Measurements from ENCODE around the gene TBC1D24.
A peak's percentile ranks its signal among the peaks of the same experiment; 100 is the strongest.
"Not testable (repeated sequence)": the region's sequence is repeated elsewhere in the genome, so short reads cannot be mapped to it uniquely, and the experiment has no call there.

TBC1D24 gene

DNA sequence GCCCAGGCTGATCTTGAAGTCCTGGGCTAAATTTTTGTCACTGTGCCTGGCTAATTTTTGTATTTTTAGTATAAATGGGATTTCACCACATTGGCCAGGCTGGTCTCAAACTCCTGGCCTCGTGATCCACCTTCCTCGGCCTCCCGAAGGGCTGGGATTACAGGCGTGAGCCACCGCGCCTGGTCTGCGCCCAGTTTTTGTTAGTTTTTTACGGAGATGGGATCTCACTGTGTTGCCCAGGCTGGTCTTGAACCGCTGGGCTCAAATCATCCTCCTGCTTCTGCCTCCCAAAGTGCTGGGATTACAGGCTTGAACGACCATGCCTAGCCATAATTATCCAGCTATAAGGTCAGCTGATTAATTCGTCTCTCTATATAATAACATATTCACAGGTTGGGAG lies 59.0 kb downstream of the TBC1D24 start:
- no peak for DNase-seq

DNA sequence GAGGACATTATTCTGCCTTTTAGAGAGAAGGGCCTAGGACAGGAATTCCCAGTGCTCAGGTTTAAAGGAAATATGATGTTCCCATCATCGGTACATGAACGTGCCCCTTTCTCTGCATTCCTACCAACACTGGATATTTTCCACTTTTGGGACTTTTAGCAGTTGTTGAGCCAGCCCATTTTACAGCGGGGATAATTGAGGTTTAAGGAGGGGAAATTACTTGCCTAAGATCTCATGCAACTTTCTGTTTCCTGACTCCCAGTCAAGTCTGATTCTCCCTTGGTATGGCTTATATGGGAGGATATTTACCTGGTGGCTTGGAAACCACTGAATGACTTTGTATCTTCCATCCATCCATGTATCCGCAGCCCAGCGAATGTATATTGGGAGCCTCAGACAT lies 59.4 kb downstream of the TBC1D24 start:
- not testable (repeated sequence) for DNase-seq

DNA sequence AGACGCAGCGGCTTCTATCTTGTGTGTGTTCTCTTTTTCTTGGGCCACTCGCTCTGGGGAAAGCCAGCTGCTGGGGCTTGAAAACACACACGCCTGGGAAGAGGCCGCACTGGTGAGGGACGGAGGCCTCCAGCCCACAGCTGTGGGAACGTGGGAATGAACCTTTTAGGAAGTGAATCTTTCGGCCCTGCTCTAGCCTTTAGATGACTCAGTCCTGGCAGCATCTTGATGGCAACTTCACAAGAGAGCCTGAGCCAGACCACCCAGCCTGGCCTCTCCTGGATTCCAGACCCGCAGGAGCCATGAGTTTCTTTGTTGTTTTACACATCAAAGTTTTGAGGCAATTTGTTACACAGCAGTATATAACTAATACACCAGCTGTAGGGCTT lies 60.7 kb downstream of the TBC1D24 start:
- no peak for DNase-seq

DNA sequence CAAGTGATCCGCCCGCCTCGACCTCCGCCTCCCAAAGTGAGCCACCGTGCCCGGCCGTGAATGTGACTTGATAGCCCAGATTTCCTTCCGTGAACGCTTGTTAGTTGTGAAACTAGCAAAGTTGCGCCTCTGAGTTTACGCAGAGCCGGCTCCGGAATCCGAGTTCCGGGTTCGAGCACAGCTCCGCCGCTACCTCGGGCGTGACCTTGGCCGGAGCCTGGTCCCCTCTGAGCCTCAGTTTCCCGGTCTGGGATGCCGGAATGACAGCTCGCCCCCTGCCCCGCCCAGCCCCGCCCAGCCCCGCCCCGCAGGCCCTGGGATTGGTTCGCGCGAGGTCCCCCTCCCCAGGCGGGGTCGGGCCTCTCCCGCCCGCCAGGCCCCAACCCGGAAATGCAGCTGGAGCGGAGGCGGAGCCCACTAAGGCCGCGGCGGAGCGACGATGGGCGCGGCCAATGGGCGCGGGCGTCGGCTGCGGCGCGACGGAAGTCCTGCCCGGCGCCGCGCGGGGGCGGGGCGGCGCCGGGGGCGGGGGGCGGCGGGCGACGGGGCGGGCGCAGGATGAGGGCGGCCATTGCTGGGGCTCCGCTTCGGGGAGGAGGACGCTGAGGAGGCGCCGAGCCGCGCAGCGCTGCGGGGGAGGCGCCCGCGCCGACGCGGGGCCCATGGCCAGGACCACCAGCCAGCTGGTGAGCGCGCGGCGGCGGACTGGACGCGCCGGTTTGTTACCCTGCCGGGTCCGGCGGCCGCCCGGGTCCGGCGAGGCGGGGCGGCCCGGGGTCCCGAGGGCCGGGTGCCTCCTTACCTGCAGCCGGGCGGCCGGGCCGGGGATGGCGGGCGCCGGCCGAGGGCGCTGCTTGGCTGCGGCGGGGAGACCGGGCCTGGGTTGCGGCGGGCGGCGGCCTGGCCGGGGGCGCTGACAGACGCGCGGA lies 62.8 kb downstream of the TBC1D24 start, which contains the start of gene PDPK1:
PDPK1 (plus strand) TSS at position 571 of the 929 bp plus-strand sequence; CDS start at position 663, 92 bp downstream.
- peak; percentile 88 to 92 for DNase-seq

DNA sequence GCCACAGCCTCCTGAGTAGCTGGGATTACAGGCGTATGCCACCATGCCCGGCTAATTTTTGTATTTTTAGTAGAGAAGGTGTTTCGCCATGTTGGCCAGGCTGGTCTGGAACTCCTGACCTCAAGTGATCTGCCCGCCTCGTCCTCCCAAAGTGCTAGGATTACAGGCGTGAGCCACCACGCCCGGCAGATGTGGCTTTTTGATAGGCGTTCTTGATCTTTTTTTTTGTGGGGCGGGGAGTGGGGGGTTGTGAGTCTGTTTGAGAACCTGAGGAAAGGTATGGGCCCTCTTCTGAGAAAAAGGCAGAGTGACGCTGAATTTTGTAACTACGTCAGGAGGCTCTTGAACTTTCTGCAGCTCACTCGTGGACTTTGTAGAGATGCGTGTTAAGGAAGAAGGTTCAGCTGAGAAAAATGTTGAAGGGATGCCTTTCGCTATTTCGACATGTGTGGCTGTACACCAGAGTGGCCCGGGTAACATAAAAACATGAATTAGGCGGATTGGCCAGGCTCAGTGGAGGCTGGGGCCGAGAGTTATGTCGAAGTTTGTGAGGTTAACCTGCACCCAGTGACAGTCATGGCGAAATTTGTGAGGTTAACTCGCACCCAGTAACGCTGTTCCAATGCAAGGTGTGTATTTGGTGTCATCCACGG lies 64.4 kb downstream of the TBC1D24 start:
- not testable (repeated sequence) for DNase-seq

DNA sequence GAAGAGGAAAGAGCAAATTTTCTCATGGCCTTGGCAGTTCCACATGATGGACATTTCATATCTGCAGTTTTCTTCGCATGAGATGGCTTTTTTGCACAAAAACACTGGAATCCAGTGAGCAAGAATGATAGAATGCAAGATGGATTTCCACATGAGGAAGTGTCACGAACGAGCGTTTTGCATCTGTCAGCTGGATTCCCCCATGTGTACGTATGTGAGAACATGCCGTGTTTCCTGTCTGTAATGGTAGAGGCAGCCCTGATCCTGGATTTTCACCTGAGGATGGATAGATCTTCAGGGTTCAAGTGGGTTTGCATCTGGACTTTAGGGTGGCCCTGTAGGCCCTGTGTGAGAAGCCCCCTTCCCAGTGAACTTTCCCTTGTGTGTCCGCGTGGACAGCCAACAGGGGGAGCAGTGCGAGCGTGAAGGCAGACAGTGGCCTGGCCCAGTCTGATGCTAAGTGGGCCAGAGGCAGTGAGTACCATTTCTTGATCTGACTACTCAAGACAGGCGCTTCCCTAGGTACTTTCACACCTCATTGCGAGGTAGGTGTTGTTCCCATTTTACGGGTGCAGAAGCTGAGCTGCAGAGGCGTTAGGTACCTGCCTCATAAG lies 65.0 kb downstream of the TBC1D24 start:
- peak; percentile 28 to 37 for DNase-seq

DNA sequence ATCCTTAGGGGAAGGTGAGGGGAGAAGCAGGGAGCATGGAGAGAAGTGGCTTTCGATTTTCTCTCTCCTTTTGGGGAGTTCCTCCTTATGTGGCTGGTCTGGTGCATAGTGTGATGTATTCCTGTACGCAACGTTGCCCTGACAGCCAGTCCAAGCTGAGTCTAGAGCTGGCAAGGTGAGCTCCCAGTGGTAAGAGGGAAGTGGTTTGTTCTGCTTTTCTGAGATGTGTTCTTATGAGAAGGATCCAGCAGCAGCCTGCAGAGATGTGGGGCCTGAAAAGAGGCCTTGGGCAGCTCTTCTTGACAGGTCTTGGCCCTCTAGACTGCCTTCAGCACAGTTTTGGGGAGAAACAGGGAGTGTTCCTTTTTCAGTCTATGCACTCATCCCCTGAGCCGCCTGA lies 66.0 kb downstream of the TBC1D24 start:
- not testable (repeated sequence) for DNase-seq

DNA sequence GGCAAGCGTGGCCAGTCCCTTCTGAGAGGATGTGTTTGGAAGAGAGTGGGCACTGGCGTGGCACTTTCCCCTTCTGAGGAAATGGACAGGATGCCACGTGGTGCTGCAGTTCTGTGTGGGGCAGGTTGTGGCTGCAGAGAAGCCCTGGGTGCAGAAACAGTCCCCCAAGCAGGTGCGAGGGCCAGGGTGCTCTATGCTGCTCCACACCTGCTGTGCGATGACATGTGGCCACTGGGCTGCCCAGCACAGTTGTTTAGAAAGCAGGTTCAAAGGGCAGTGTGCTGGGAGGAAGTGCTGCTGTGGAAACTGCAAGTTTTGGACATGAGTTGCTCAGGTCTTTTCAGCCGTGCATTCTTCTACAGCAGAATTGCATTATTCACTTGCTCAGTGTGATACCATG lies 66.5 kb downstream of the TBC1D24 start:
- DNase-seq: not testable (repeated sequence)

DNA sequence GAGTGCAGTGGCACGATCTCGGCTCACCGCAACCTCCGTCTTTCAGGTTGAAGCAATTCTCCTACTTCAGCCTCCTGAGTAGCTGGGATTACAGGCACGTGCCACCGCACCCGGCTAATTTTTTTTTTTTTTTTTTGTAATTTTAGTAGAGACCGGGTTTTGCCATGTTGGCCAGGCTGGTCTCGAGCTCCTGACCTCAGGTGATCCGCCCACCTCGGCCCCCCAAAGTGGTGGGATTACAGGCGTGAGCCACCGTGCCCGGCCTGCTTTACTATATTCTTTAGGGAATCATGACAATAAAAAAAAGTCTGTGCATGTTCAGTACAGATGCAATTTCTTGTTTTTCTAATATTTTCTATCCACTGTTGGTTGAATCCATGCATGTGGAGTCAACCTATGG lies 68.8 kb downstream of the TBC1D24 start:
- DNase-seq: not testable (repeated sequence)

DNA sequence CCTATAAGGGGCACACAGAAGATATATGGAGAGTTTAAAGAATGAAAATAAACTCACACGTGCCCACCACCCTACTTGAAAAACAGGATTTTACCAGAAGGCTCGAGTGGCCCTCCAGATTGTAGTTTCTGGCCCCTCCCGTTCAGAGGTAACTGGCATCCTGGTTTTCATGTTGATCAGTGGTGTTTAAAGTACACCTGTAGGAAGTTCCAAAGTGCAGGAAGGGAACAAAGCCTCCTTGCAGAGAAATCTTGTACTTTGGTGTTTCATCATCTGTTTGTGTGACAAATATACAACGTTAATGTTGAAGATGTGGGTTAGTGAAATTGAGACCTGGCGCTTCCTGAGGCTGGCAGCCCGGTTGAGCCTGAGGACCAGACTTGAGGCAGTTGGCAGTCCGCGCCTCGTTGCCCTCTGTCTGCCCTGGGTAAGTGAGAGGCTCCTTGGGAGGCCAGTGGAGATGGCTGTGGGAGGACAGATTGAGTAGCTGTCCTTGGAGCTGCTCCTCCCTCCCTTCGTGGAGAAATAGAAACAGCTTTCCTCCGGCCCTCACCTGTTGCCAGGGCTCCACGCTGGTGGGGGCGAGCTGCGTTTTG lies 75.5 kb downstream of the TBC1D24 start:
- not testable (repeated sequence) for DNase-seq

DNA sequence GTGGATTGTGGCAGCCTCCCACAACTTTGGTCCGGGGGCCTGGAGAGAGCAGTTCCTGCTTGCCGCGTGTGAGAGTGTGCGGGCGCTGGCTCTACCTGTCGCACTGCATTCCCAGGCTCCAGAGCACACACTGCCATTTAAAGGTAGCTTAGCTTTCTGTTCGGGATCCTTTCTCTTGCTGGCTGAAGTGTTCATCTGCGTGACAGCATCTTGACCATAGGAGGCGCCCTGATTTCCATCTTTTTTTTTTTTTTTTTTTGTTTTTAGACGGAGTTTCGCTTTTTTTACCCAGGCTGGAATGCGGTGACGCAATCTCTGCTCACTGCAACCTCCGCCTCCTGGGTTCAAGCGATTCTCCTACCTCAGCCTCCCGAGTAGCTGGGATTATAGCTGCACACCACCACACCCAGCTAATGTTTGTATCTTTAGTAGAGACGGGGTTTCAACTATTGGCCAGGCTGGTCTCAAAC lies 76.5 kb downstream of the TBC1D24 start:
- DNase-seq: not testable (repeated sequence)

DNA sequence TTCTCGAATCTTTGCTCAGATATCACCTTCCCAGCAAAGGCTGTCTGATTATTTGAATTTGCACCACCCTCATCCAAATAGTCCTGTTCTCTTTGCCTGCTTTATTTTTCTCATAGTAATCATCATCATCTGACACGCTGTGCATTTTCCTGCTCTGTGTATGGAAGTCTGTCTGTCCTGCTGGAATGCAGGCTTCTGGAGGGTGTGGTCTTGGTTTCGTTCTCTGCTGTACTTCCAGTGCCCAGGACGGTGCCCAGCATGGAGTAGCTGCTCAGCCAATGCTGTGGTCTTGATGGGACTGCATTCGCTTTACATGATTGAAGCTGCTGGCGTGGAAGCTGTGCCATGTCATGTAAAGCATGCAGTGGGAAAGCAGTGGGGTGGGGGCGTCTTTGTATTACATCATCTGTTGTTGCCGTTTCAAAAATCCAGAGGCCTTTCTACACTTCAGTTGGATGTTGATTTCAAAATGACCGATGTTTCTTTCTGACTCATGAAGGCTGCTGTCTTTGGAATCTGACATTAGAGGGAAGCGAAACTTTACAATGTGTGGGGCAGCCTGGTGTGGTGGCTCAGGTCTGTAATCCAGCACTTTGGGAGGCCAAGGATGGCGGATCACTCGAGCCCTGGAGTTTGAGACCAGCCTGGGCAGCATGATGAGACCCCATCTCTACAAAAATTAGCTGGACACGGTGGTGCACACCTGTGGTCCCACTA lies 79.9 kb downstream of the TBC1D24 start:
- DNase-seq: not testable (repeated sequence)

Data from activated CD4-positive, alpha-beta T cell treated with anti-CD3 and anti-CD28 coated beads, Interleukin-2, amount 50 U/mL, for 4 hours (primary cell).